ENCODE results near the gene PTTG1IP. TPM values are rescaled to one million over a fixed set of nuclear protein-coding genes. Genes with fewer than 3 reads are reported as not detected.

Gene PTTG1IP
- total RNA-seq, 1 donor = 245 TPM

DNA sequence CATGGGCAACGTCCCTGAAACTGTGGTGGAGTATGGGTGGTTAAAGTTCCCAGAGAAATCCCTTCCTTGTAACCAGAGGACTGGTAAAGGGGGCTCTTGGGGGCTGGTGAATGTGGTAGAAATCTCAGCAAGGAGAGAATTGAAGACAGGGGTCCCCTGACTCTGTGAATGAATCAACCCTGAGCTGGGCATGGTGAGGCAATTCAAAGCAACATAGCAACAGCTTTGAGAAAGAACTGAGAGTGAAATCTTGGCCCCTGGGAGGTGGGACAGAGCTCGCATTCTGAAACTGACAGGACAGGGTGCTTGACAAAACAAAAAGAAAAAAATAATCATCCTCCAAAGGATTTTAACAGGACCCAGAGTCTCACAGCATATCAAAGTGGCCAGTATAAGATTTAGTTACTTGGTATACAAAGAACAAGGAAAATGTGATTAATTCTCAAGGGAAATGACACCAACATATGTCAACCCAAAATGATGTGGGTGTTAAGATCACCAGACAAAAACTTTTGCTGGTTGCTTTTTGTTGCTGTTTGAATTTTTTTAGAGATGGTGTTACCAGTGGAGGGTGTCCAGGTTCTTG is 43.9 kb downstream of the PTTG1IP start:
- no peak for DNase-seq (ENCODE audit: low read depth)
- TF ChIP-seq, protein P1, sequence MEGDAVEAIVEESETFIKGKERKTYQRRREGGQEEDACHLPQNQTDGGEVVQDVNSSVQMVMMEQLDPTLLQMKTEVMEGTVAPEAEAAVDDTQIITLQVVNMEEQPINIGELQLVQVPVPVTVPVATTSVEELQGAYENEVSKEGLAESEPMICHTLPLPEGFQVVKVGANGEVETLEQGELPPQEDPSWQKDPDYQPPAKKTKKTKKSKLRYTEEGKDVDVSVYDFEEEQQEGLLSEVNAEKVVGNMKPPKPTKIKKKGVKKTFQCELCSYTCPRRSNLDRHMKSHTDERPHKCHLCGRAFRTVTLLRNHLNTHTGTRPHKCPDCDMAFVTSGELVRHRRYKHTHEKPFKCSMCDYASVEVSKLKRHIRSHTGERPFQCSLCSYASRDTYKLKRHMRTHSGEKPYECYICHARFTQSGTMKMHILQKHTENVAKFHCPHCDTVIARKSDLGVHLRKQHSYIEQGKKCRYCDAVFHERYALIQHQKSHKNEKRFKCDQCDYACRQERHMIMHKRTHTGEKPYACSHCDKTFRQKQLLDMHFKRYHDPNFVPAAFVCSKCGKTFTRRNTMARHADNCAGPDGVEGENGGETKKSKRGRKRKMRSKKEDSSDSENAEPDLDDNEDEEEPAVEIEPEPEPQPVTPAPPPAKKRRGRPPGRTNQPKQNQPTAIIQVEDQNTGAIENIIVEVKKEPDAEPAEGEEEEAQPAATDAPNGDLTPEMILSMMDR (IDR thresholded peaks at IDR 0.05; ENCODE audit: insufficient read depth, low read depth, low read length) = no peak
- no peak overlapping the region for H3K4me3 ChIP-seq (ENCODE audit: low read depth, low read length)

DNA sequence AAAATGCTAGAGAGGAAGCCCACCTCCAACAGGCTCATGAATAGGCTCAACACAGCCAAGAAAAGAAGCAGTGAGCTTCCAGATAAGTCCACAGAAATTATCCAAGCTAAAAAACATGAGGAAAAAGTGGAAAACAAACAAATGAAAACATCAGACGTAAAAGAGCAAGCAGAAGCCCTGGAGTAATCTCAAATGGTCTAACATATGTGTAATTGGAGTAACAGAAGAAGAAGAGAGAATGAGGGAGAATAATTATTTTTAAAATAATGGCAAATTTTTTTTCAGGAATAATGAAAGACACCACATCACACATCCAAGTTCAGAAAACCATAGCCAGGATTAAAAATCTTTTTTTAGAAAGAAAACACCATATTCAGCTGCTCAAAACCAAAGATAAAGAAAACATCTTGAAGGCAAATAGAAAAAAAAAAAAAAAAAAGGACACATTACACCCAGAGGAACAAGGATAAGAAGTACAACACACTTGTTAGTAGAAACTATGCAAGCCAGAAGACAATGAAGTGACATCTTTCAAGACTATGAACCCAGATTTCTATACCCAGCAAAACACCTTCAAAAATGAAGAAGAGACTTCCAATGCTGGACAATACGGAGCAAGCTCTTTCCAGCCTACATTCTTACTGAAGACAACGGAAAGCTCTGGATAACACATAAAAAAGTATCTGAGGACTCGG is 45.0 kb downstream of the PTTG1IP start:
- peak; percentile 1 for DNase-seq (ENCODE audit: low read depth)
- TF ChIP-seq, protein P1 (IDR thresholded peaks at IDR 0.05; ENCODE audit: insufficient read depth, low read depth, low read length) = no peak
- H3K4me3 ChIP-seq (ENCODE audit: low read depth, low read length) = no peak overlapping the region

DNA sequence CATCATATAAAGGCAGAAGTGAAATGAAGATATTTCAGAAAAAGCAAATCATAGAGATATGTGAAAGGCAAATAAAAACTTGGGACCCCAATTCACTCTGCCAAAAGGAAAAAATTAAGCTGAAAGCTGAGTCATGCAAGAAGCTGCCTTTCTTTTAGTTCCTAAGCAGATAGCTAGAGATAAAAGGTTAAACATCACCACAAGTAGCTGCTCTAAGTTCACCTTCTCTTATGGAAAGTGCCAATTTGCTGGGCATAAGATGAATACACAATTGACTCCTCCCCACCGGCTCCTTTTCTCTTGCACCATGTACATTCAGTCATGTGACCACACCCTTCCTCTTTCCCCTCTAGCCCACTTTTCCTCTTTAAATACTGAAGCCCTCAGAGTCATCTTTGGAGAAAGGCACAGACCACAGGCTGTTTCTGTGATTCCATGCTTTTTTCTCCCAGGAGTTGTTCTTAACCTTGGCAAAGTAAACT is 50.3 kb downstream of the PTTG1IP start:
- TF ChIP-seq, protein P1 (IDR thresholded peaks at IDR 0.05; ENCODE audit: insufficient read depth, low read depth, low read length) = no peak
- H3K4me3 ChIP-seq (ENCODE audit: low read depth, low read length) = no peak overlapping the region

DNA sequence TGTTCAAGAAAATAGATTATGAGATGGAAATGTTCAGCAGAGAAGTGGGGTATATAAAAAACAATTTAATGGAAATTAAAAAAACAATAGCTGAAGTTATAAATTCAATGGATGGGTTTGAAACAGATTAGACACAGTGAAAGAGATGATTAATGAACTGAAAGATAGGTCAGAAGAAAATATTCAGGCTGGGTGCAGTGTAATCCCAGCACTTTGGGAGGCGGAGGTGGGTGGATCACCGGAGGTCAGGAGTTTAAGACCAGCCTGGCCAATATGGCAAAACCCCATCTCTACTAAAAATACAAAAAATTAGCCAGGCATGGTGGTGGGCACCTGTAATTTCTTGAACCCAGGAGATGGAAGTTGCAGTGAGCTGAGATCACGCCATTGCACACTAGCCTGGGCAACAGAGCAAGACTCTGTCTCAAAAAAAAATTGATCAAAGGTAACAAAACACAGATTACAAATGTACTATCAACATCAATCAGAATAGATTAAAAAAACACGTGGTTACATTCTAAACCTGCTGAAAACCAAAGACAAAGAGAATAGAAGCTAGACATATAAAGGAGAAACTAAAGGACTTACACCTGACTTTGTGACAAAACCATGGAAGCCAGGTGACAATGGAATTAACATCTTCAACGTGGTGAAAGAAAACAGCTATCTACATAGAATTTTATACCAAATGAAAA is 50.9 kb downstream of the PTTG1IP start:
- TF ChIP-seq, protein P1 (IDR thresholded peaks at IDR 0.05; ENCODE audit: insufficient read depth, low read depth, low read length) = no peak
- DNase-seq (ENCODE audit: low read depth) = no peak
- H3K4me3 ChIP-seq (ENCODE audit: low read depth, low read length) = no peak overlapping the region

More for the DNA sequence above, 50.3 kb downstream of the PTTG1IP start:
- DNase-seq (ENCODE audit: low read depth) = no peak

DNA sequence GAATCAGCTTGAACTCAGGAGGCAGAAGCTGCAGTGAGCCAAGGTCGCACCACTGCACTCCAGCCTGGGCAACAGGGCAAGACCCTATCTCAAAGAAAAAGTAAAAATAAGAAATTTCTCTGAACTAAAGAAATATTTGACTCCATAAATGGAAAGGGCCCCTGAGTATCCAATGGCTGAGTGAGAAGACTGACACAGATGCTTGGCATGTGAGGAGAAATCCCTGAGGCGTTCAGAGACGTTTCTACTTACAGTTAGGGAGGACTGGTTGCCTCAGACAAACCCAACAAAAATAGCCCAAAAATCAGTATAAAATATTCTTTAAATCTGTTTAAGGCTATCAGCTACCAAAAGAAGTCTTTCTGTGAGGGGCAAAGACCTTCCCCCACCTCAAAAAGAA is 52.6 kb downstream of the PTTG1IP start:
- no peak overlapping the region for H3K4me3 ChIP-seq (ENCODE audit: low read depth, low read length)
- TF ChIP-seq, protein P1 (IDR thresholded peaks at IDR 0.05; ENCODE audit: insufficient read depth, low read depth, low read length) = no peak
- peak; percentile 22 for DNase-seq (ENCODE audit: low read depth)

DNA sequence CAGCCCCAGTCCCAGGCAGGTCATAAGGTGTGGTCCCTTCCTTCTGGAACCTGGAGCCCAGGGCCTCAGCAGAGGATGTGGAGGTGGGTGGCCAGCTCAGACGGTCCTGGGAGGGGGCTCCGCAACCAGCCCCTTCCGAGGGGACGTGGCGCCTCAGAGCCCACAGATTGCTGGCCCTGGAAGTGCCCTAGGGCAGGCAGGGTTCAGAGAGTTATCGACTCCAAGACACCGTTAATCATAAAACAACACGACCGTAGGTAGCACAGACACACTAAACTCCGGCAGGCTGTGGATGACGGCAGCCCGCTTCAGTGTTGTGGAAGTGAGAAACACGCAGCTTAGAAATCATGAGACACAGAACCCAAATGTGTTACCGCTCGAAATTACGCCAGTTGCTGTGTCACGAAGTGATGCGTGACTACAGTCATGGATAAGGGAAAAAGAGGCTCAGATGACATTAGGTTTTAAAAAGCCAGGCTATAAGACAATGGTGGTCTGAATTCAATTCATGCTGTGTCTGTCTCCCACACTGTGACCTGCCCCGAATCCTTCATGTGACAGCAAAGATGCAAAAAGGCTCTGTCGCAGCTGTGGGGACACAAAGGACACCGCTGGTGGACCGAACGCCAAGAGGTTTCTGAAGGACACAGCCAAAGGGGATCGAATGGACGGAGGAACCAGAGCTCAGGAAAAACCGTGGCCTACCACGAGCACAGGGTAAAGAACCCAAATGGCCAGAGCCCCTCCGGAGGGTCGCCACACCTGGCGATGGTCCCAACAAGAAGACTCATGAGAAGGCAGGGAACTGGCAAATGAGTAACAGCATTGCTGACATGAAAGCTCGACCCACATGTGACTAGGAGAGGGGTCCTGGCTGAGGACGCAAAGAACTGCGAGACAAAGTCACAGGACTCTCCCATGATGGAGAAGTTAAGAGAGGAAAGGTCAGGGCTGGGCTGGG is 53.9 kb downstream of the PTTG1IP start:
- no peak overlapping the region for H3K4me3 ChIP-seq (ENCODE audit: low read depth, low read length)
- DNase-seq (ENCODE audit: low read depth) = no peak
- TF ChIP-seq, protein P1 (IDR thresholded peaks at IDR 0.05; ENCODE audit: insufficient read depth, low read depth, low read length) = no peak
